ENCODE results near the gene DIAPH2. TPM values are rescaled to one million over a fixed set of nuclear protein-coding genes. Genes with fewer than 3 reads are reported as not detected.
"Not testable (repeated sequence)": the region's sequence is repeated elsewhere in the genome, so short reads cannot be mapped to it uniquely, and the experiment has no call there.

DIAPH2 gene
- total and polyA plus RNA-seq, 2 of the 13 experiments (the other 11 are each of a cell fraction or from before 2014, with no cell fraction given), result 2.1 to 8.5 TPM

GRCh38 chrX:96729868-96730643 lies 45.4 kb downstream of the DIAPH2 start:
- H3K4me2 ChIP-seq (ENCODE audit: low read depth, low read length), result no peak overlapping the region
- H3K9me3 ChIP-seq (ENCODE audit: low read length), result no peaks in the 10 kb centered on the region
- in situ Hi-C loops (cut with HindIII; ENCODE audit: extremely low pct_ligation_motif_present, low pct_unique_long_range_greater_than_20kb) (no loop called here), intact Hi-C loops (cut with micrococcal nuclease; ENCODE audit: unreplicated experiment) (no loop called here)
- ATAC-seq (no peak), FAIRE-seq (no peak), DNase-seq (ENCODE audit: low spot score) (no peak)
- no peak overlapping the region for H3K4me3 ChIP-seq (replicated peaks in 1 of 3; ENCODE audit: insufficient read depth in 1 of 3, low read depth in 2 of 3, low read length in 3 of 3)
- ChIA-PET POLR2A (no interaction called here), CTCF (ENCODE audit: low intra/inter-chr PET ratio, low total read pairs) (no interaction called here)
- H2AFZ ChIP-seq (ENCODE audit: low read length), result no peak overlapping the region
- H3K9ac ChIP-seq (ENCODE audit: insufficient read depth, low read depth, low read length), result no peak overlapping the region
- BruUV-seq (replicated peaks), result no TSS peak
- no peaks in the 10 kb centered on the region for H3K4me1 ChIP-seq (ENCODE audit: insufficient read depth, low read length)
- TF ChIP-seq ZFX (CRISPR knock-in tag; IDR thresholded peaks at IDR 0.05; ENCODE audit: low read depth) (no peak), ZNF232 (CRISPR knock-in tag; IDR thresholded peaks at IDR 0.05; ENCODE audit: borderline replicate concordance) (no peak), MAF1 (CRISPR knock-in tag; IDR thresholded peaks at IDR 0.05; ENCODE audit: borderline replicate concordance) (no peak), GLMP (CRISPR knock-in tag; IDR thresholded peaks at IDR 0.05; ENCODE audit: borderline replicate concordance) (no peak), STAT5B (CRISPR knock-in tag; IDR thresholded peaks at IDR 0.05) (no peak)
- H3K36me3 ChIP-seq (replicated peaks in 1 of 2; ENCODE audit: control insufficient read depth in 1 of 2, insufficient read depth in 2 of 2, low read length in 2 of 2), result no peaks in the 10 kb centered on the region
- no peak overlapping the region for H3K27ac ChIP-seq (ENCODE audit: extremely low read length, insufficient read depth, low read length)
- WGBS (ENCODE audit: low lambda C conversion rate), result 74% methylated on average over 1 of the region's 2 CpGs
- no peaks in the 10 kb centered on the region for H4K20me1 ChIP-seq (ENCODE audit: insufficient read depth, low read length)
- no peaks in the 10 kb centered on the region for H3K27me3 ChIP-seq (ENCODE audit: control insufficient read depth in 1 of 2, insufficient read depth in 2 of 2, low read length in 2 of 2)
- no peaks in the 10 kb centered on the region for H3K79me2 ChIP-seq (ENCODE audit: insufficient read depth, low read length)

- H2AFZ ChIP-seq (ENCODE audit: low read length); in situ Hi-C loops (cut with HindIII; ENCODE audit: extremely low pct_ligation_motif_present, low pct_unique_long_range_greater_than_20kb); H3K9ac ChIP-seq (ENCODE audit: insufficient read depth, low read depth, low read length); H4K20me1 ChIP-seq (ENCODE audit: insufficient read depth, low read length); H3K36me3 ChIP-seq (replicated peaks in 1 of 2; ENCODE audit: control insufficient read depth in 1 of 2, insufficient read depth in 2 of 2, low read length in 2 of 2); H3K27me3 ChIP-seq (ENCODE audit: control insufficient read depth in 1 of 2, insufficient read depth in 2 of 2, low read length in 2 of 2); H3K9me3 ChIP-seq (ENCODE audit: low read length); H3K4me2 ChIP-seq (ENCODE audit: low read depth, low read length); BruUV-seq (replicated peaks); H3K4me1 ChIP-seq (ENCODE audit: insufficient read depth, low read length); POLR2A ChIA-PET; H3K4me3 ChIP-seq (replicated peaks in 1 of 3; ENCODE audit: insufficient read depth in 1 of 3, low read depth in 2 of 3, low read length in 3 of 3); FAIRE-seq; CTCF ChIA-PET (ENCODE audit: low intra/inter-chr PET ratio, low total read pairs); H3K27ac ChIP-seq (ENCODE audit: extremely low read length, insufficient read depth, low read length); H3K79me2 ChIP-seq (ENCODE audit: insufficient read depth, low read length); DNase-seq (ENCODE audit: low spot score); ATAC-seq; intact Hi-C loops (cut with micrococcal nuclease; ENCODE audit: unreplicated experiment): not testable (repeated sequence)
- 100% methylated on average over 2 of the region's 3 CpGs for WGBS (ENCODE audit: low lambda C conversion rate)
Observed at GRCh38 chrX:96731000-96731399, 46.4 kb downstream of the DIAPH2 start.

Measured in HepG2 (cell line).